ENCODE results near the gene SNX24.
"Not testable (repeated sequence)": the region's sequence is repeated elsewhere in the genome, so short reads cannot be mapped to it uniquely, and the experiment has no call there.

Gene SNX24, protein sequence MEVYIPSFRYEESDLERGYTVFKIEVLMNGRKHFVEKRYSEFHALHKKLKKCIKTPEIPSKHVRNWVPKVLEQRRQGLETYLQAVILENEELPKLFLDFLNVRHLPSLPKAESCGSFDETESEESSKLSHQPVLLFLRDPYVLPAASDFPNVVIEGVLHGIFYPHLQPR

DNA sequence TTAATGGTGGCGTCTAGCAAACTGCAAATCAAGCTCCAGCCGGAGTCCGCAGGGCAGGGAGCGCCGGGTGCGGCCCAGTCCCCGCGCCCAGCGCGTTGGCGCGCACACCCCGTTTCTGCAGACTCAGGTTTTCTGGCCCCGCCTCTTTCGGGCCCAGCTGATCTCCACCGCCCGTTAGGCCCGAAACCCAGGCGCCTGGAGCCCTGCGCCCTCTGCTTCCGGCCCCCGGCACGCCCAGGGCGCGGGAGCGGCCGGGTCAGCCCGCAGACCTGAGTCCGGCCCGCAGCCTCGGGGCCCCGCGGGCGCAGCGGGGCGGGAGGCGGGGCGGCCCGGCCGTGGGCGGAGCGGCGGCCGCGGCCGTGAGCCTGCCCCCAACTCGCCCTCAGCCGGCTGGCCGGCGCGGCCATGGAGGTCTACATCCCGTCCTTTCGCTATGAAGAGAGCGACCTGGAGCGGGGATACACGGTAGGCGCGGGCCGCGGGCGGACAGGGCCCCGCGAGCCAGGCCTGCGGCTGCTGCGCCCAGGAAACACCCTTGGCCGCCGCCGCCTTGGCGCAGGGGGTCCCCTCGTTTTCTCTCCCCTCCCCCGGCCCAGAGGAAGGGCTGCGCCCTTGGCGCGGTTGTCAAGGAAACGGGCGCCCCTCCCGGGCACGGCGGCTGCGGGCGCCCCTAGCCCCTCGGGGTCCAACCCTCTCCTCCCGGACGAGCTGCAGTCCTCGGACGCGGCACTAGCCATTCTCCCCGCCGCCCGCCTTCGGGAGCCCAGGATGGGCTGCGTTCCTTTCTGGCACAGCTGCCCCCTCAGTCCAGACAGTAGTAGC, at the start of gene SNX24:
Gene SNX24 (plus strand): TSS at position 385 of the 822 bp plus-strand sequence. CDS start 21 bp downstream, at position 406.
- DNase-seq: peak; percentile 93

DNA sequence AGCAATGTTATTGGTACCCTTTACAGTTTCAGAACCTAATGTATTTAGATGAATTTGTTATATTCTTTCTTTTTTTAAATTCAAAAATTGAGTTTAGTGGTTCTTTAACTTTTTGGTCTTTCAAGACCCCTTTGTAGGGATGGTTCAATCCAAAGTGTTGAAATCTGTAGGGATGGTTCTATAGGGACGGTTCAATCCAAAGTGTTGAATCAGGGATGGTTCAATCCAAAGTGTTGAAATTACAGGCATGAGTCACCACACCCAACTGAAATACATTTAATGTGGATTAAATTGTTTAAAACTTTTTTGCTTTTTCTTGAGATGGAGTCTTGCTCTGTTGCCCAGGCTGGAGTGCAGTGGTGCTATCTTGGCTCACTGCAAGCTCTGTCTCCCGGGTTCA, 39.9 kb upstream of the SNX24 start:
- no peak for DNase-seq

DNA sequence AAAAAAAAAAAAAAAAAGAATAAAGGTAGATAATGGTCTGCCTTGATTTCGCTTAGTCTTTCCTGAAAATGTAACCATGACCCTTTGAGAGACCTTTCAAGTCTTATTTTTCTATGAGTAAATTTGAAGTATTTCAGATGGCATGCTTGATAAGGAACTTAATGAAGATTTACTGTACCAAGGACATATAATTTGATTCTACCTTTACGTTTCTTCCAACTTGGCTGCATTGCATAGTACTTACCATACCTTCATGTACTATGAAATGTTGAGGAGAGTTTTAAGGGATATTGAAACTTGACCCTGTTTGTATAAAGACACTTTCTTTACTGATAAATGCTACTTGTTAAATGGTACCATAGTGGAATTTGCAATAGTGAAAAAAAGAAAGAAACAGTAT, 35.0 kb upstream of the SNX24 start:
- DNase-seq: no peak

DNA sequence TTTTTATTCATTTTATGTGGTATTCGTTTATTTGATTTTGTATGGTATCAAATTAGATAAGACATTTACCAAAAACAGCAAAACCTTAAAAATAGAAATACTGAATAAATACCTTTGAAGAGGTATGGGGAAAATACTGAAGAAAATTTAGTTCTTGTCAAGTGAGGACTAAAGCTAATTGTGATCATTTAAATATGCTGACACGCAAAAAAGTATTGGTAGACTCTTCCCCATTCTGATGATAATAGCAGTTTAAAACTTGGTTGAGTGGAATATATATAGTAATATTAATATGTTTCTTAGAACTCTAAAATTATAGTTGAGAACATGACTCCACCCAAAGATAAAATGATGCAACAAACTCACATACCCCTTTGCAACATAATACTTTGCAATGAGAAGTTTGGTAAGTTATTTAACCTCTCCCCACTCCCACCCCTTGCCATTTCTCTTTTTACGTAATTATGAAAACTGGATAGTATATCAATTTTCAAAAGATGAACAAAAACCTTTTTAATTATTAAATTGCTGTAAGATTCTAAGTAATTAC, 30.1 kb upstream of the SNX24 start:
- DNase-seq: no peak

DNA sequence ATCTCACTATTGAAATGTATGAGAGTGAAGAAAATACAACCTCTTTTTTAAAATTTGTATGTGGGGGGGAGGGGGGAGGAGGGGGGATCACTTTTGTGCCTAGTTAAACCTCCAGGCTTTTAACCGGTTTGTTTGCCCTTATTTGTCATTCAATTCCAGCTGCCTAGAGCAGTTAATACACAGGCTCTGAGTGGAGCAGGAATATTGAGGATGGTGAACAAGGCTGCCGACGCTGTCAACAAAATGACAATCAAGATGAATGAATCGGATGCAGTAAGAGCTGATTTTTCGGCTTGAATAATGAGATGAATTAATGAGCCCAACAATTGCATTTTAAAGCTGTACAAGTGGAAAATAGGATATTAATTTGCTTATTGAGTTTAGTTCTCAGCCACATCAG, 28.7 kb upstream of the SNX24 start:
- DNase-seq: no peak

DNA sequence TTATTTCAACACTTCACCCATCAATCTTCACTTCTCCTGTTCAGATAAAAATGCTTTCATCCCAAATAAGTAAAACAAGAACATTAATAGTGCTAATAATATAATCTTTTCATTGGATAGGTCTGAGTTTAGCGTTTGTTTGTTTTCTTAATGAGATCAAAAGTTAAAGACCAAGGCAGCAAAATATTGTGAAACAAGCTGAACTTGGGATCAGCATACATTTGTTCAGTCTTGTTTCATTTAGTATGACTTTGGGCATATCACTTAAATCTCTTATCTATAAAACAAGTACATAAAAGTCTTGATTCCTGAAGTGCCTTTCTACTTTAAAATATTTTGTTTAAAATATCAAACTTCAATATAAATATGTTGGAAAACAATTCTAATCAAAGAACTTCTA, 13.4 kb upstream of the SNX24 start:
- DNase-seq: no peak

DNA sequence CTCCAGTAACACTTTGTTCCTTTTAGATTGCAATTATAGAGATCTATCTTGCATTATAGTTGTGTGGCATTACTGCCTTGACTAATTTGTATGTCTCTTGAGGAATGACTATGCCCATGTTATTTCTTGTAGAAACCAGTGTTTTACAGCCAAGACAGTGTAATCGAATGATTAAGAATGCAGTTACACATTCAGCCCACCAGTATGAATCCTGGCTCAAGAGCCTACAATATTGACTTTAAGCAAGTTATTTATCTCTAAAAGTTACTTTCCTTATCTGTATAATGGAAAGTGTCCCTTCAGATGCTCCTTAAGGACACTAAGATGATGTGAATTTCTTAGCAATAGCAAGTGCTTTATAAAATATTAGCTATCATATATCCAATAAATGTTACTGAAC, 9.7 kb upstream of the SNX24 start:
- no peak for DNase-seq

DNA sequence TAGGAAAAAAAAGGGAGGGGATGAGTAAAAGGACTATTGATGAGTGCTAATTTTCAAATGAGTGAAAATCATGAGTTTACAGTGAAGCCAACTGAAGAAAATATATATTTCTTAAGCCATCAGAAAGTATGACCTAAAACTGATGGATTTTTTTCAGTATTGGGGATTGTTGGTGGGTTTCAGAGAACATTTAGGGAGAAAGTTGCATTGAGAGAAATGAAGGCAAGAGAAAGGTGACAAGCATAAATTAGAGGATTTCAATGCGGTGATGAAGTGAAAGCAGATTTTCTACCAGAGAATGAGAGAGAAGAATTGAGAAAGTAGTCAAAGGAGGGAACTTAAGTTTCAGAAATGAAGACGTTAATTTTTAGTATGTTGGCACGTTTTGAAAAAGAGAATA, 8.5 kb upstream of the SNX24 start:
- no peak for DNase-seq

DNA sequence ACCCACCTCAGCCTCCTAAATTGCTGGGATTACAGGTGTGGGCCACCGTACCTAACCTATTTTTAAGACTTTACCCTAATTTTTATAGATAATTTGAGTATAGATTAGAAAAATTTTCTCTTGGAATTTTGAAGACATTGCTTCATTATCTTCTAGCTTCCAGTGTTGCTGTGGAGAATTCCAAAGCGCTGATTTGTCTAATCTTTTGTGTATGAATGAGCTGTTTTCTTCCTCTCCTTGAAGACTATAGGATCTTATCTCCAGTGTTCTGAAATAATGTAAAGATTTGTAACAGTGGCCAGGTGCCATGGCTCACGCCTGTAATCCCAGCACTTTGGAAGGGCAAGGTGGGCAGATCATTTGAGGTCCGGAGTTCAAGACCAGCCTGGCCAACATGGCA, 5.7 kb upstream of the SNX24 start:
- DNase-seq: no peak

DNA sequence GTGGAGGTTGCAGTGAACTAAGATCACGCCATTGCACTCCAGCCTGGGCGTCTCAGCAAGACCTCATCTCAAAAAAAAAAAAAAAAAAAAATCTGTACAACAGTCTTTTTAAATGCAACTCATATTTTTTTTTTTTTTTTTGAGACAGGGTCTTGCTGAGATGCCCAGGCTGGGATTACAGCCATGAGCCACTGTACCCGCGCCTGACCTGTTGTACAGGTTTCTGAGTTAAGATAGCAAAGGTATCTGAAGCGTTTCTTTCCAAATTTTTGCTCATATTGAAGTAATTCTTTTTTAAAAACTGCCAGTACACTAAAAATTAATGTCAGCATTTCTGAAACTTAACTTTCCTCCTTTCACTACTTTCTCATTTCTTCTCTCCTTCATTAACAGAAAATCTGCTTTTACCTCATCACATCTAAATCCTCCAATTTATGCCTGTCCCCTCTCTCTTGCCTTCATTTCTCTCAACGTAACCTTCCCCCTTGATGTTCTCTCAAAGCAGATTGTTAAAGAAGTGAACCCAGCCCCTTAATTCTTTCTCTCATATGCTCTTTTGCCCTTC, 3.3 kb upstream of the SNX24 start:
- no peak for DNase-seq

DNA sequence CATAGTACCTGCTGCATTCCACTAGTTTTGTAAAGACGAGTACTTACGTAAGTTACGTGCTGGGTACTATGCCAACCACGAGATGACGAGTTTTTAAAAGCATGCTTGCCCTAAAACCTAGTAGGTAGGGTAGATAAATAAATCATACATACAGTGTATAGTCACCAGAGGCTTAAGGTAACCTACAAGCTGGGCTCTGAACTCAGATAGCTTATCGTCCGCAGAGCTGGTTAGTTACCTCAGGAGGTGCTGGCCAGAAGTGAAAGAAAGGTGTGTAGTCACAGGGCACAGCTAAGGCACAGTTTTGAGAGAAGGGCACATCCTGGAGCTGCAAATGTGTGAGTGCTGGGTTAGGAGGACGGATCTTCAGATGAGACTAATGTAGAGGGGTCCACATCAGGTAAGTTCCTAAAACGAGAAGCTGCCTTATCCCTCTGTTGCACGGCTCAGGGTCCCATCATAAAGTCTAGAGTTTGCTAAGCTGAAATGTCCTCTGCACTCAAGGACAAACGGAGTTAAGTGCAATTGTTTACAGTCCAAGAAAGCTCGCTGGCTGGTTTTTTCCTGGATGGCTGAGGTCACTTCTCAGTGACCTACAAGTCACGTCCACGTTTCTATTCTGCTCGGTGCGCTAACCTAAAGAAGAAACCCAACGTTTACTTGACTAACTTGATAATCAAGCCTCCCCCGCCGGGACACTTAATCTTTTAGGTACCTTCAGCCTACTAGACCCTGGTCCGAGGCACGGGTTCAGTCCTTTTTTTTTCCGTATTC, 1.1 kb upstream of the SNX24 start:
- DNase-seq: no peak

DNA sequence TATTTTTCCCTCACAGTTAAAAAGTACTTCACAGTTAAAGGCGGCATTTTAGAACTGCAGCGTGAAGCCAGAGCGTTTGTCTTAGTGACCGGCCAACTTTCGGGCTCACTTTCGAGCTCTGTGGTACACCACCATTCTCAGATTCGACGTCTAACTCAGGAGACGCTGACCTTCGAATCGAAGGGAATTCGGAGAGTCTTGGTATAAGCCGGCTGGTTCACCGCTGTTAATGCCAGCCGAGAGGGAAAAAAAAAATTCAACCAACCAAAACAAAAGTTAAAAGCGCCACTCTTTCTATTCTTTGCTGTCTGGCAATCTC, 544 bp upstream of the SNX24 start:
- DNase-seq: no peak

DNA sequence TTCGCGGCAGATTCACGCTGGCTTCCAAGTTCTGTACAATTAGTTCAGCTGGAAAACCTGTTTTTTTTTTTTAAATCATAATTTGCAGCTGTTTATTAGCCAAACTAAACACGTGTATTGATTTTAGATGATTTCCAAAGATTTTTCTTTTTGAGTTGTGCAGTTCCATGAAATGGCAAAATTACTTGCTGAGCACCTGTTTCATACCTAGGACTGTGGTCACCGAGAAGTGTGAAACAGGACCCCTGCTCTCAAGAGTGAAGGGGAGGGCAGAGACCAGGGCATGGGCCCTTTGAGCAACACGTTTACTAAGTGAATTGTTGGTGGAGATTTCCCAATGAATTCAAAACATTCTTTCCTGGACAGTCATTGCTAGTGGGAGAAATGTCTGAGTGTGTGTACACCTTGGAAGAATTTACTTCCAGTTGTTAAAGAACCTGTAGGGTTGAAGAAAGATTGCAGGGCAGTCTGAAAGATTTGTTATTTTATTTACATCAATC, 688 bp downstream of the SNX24 start:
- DNase-seq: peak; percentile 8

DNA sequence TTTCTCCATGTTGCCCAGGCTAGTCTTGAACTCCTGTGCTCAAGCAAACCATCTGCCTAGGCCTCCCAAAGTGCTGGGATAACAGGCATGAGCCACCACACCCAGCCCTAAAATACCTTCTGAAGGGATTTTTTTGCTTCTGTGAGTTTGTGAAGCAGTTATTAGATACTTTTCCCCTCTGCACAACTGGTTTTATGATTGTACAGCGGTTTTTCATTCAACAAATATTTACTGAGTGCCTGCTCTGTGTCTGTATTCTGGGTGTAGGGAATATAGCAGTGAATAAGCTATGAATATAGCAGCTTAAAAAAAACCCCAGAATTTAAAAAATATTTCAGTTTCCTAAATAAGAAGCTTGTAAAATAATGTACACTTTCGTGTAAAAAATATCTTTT, 2.3 kb downstream of the SNX24 start:
- DNase-seq: no peak

DNA sequence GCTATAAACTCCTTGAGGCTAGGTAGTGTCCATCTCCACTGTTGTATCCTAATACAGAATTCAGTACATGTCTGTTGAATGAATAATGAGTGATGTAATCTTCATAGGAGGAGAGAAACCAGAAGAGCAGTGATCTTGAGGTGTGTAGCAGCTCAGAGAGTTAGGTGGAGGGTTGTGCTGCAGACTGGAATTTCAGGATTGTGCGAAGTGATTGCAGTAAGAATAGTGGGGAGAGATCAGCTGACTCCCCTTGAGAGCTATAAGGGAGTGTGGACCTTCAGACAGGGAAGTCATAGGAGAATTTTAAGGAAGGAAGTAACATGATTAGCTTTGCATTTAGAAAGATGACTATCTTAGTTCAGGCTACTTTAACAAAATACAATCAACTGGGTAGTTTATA, 4.4 kb downstream of the SNX24 start:
- no peak for DNase-seq

DNA sequence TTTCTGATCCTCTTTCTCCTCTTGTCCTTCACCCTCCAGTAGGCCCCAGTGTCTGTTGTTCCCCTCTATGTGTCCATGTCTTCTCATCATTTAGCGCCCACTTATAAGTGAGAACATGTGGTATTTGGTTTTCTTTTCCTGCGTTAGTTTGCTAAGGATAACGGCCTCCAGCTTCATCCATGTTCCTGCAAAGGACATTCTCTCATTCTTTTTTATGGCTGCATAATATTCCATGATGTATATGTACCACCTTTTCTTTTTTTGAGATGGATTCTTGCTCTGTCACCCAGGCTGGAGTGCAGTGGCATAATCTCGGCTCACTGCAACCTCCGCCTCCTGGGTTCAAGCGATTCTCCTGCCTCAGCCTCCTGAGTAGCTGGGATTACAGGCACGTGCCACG, 12.1 kb downstream of the SNX24 start:
- not testable (repeated sequence) for DNase-seq

DNA sequence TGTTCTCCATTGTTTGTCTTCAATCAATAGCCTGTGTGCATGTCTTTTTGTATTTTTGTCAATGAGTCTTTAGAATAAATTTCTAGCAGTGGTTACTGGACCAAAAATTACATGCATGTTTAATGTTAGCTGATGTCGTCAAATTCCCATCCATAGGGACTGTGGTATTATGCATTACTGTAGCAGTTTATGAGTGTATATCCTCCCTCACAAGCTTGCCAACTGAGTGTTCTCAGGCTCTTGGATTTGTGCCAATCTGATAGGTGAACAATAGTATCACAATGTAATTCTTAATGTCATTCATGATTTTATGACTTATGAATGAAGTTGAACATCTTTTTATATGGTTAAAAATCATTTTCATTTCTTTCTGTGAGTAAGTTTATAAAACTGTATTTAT, 13.0 kb downstream of the SNX24 start:
- DNase-seq: no peak

DNA sequence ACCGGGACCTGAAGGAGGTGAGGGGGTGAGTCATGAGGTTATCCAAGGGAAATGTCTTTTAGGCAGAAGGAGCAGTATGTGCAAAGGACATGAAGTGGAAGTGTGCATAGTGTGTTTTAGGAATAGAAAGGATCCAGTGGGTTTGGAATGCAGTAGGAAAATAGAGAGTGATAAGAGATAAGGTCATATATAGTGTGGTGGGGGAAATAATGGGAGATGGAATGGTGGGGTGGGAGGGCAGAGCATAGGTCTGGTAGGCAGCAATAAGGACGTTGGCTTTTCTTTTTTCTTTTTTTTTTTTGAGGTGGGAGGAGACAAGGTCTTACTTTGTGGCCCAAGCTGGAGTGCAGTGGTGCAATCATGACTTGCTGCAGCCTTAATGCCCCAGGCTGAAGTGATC, 17.8 kb downstream of the SNX24 start:
- DNase-seq: no peak

DNA sequence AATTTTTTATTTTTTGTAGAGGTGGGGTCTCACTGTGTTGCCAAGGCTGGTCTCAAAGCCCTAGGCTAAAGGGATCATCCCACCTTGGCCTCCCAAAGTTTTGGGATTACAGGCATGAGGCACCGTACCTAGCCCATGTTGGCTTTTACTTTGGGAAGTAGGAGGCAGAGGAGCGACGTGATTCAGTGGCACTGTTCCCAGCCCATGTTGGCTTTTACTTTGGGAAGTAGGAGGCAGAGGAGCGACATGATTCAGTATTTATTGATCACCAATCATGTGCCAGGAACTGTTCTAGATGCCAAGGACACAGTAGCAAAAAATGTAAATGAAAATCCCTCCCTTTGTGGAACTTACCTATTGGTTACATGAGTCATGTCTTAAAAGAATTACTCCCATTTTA, 18.3 kb downstream of the SNX24 start:
- no peak for DNase-seq

DNA sequence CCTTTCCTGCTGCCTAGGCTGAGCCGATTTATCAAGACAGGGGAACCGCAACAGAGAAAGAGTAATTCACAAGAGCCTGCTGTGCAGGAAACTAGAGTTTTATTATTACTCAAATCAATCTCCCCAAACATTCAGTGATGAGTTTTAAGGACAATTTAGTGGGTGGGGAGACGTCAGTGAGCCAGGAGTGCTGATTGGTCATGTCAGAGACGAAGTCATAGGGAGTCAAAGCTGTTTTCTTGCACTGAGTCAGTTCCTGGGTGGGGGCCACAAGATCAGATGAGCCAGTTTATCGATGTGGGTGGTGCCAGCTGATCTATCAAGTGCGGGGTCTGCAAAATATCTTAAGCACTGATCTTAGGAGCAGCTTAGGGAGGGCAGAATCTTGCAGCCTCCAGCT, 19.0 kb downstream of the SNX24 start:
- DNase-seq: no peak

DNA sequence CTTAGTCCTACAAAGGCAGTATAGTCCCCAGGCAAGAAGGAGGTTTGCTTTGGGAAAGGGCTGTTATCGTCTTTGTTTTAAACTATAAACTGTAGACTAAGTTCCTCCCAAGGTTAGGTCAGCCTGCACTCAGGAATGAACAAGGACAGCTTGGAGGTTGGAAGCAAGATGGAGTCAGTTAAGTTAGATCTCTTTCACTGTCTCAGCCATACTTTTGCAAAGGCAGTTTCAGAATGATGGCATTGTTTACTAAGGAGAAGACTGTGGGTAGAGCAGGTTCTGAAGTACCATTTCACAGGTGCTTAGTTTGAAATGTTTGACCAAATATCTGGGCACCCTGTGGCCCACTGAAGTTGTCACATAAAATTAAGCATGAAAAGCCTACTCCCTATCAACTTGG, 19.4 kb downstream of the SNX24 start:
- no peak for DNase-seq

DNA sequence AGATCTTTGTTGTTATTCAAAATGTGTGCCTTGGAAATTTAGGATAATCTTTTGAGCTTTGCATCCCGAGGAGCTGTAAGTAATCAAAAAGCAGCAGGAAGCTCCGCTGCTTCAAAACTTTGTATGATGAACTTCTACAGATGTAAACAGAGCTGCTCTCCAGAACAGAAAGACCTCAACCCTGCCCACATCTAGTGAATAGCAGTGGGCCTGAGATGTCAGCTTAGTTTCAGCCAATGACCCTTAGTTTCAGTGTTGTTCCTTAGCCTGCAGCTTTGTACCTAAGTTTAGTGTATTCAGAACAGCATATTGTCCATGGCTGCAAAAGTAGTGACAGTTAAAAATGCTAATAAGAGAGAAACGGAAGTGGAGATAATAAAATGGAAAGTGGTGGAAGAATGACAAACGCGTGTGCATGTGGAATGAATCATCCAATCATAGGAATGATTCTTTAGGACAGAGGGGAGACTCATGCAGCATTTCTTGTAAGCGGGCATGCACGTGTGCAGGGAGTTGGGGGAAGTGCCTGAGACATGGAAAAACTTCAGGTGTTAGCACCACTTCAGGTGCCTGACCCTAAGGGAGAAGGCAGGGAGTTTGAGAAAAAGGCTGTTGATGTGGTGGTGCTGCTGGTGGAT, 24.9 kb downstream of the SNX24 start:
- no peak for DNase-seq

DNA sequence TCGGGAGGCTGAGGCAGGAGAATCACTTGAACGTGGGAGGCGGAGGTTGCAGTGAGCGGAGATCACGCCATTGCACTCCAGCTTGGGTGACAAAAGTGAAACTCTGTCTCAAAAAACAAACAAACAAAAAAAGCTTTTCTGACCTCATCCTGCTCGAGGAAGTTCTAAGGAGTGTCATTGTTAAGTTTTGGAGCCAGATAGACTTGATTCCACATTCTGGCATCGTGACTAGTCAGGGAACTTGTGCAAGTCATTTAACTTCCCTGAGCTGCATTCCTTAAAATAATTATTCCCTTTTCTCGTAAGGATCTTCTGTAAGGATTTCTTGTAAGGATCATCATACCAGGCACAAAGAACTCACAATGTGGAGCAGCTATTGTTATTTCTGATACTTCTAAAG, 26.2 kb downstream of the SNX24 start:
- DNase-seq: no peak
